Keratinocyte (primary cell): ENCODE data around the gene STX16. TPM values are rescaled to one million over a fixed set of nuclear protein-coding genes. Genes with fewer than 3 reads are reported as not detected.

Source experiments
- DNase-seq: peaks from one replicate; pipeline ENCODE4 v3.0.0-alpha.2; 2011; ENCODE audit warnings: low read depth, missing footprints, low spot score
- FAIRE-seq: peaks from 2 replicates; lab custom pipeline; 2011; peaks lifted over from hg19 to GRCh38; lab: Jason Lieb, UNC
- H2AFZ ChIP-seq: 2 replicates; pipeline ENCODE4 v1.6.0; 2012; ENCODE audit warnings: low read length, control low read depth, inconsistent platforms; ENCODE audit not compliant: control insufficient read depth
- H3K27ac ChIP-seq: 2 replicates; pipeline ENCODE4 v1.5.1; 2011; ENCODE audit warnings: low read length; ENCODE audit not compliant: control insufficient read depth, insufficient read depth
- H3K27me3 ChIP-seq: 3 replicates; pipeline ENCODE4 v1.6.0; 2011; ENCODE audit warnings: low read length; ENCODE audit not compliant: control insufficient read depth, insufficient read depth; ENCODE audit errors: extremely low read depth
- H3K36me3 ChIP-seq, 2 experiments: 2 replicates in 1 of 2; 3 replicates in 1 of 2; pipeline ENCODE4 v1.5.1; 2011; ENCODE audit warnings: low read length in 2 of 2, mild to moderate bottlenecking in 1 of 2; ENCODE audit not compliant: control insufficient read depth in 2 of 2, insufficient read depth in 2 of 2; ENCODE audit errors: extremely low read depth in 1 of 2
- H3K4me1 ChIP-seq: 3 replicates; pipeline ENCODE4 v1.5.1; 2011; ENCODE audit warnings: low read length; ENCODE audit not compliant: control insufficient read depth, insufficient read depth; ENCODE audit errors: extremely low read depth
- H3K4me2 ChIP-seq: 3 replicates; pipeline ENCODE4 v1.6.0; 2011; ENCODE audit warnings: low read depth, low read length; ENCODE audit not compliant: control insufficient read depth, insufficient read depth; ENCODE audit errors: extremely low read depth
- H3K4me3 ChIP-seq, 3 experiments: fragments of 200-600 bp in 1 of 3; sonication (generic) in 1 of 3; 2 replicates in 2 of 3; 3 replicates in 1 of 3; pipeline ENCODE4 v1.5.1; 2011 to 2016; ENCODE audit warnings: low read length in 3 of 3, mild to moderate bottlenecking in 3 of 3, control low read depth in 2 of 3, inconsistent platforms in 1 of 3, low read depth in 1 of 3, mixed read lengths in 1 of 3, mixed run types in 1 of 3, moderate library complexity in 1 of 3; ENCODE audit not compliant: control insufficient read depth in 2 of 3, insufficient read depth in 2 of 3; ENCODE audit errors: extremely low read depth in 1 of 3
- H3K79me2 ChIP-seq: 2 replicates; pipeline ENCODE4 v1.6.0; 2012; ENCODE audit warnings: low read length; ENCODE audit not compliant: control insufficient read depth, insufficient read depth
- H3K9ac ChIP-seq: 3 replicates; pipeline ENCODE4 v1.6.0; 2011; ENCODE audit warnings: low read length; ENCODE audit not compliant: control insufficient read depth, insufficient read depth; ENCODE audit errors: extremely low read depth
- H3K9me1 ChIP-seq: 3 replicates; pipeline ENCODE4 v1.6.0; 2011; ENCODE audit warnings: low read length; ENCODE audit not compliant: control insufficient read depth, insufficient read depth; ENCODE audit errors: extremely low read depth
- H3K9me3 ChIP-seq: 2 replicates; pipeline ENCODE4 v1.5.1; 2012; ENCODE audit warnings: low read depth, low read length; ENCODE audit not compliant: control insufficient read depth
- H4K20me1 ChIP-seq: 3 replicates; pipeline ENCODE4 v1.6.0; 2011; ENCODE audit warnings: low read length; ENCODE audit not compliant: control insufficient read depth, insufficient read depth; ENCODE audit errors: extremely low read depth
- EZH2 ChIP-seq: IDR thresholded peaks from one replicate; pipeline ENCODE4 v1.6.1; 2012; ENCODE audit warnings: inconsistent platforms, mild to moderate bottlenecking, low read length, moderate library complexity
- dilution Hi-C: fragments of 300-500 bp; cut with MboI; formaldehyde crosslinking; loops from one replicate; pipeline ENCODE4 v1.7.0; 2020; ENCODE audit warnings: low sequenced_read_pairs; ENCODE audit not compliant: extremely low pct_ligation_motif_present
- polyA plus RNA-seq, 5 experiments: library from polyadenylated mRNA; depleted of rRNA in 3 of 5; stranded (reverse) in 3 of 5; stranded (forward) in 1 of 5; unstranded in 1 of 5; fragments of >200 nt; gene quantifications; 1 replicate in 1 of 5; 2 replicates in 3 of 5; 3 replicates in 1 of 5; pipeline versions ENCODE4 v1.2.1 to v1.2.3, GENCODE V29; 2011 to 2012; ENCODE audit warnings: missing spikeins in 2 of 5, low read depth in 1 of 5, low replicate concordance in 1 of 5
- TF ChIP-seq, protein P1 (sequence below), 3 experiments: IDR thresholded peaks in 1 of 3; conservative IDR thresholded peaks in 1 of 3; optimal IDR thresholded peaks in 1 of 3; 2 replicates in 2 of 3; 3 replicates in 1 of 3; pipeline versions ENCODE3 to v1.5.1; 2011; ENCODE audit warnings: low read length in 3 of 3, mild to moderate bottlenecking in 3 of 3, moderate library complexity in 2 of 3, control low read depth in 1 of 3, inconsistent platforms in 1 of 3; ENCODE audit not compliant: insufficient read depth in 2 of 3; ENCODE audit errors: extremely low read depth in 1 of 3

STX16 gene
- polyA plus RNA-seq, 1 donor (not counting 4 experiments of a cell fraction or from before 2014, with no cell fraction given): 69.7 TPM

DNA sequence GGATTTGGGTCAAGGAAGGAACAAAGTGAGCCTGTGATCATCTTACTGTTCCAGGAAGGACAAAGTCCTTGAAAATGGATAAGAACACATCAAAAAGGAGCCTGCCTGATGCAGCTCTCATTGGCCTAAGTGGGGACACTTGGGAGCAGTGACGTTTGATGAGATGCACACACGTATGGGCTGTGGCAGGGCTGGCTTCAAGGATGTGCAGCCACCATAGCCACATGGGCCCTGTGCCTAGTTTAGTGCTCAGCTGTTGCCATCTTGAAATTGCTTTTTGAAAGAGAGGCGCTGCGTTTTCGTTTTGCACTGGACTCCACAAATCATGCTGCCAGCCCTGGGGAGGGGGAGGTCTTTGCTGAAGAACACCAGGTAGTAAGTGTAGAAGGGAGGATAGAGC lies 34.9 kb downstream of the STX16 start:
- no peaks in the 10 kb centered on the region for H3K79me2 ChIP-seq
- H3K9me3 ChIP-seq: no peaks in the 10 kb centered on the region
- H4K20me1 ChIP-seq: no peaks in the 10 kb centered on the region
- H3K27ac ChIP-seq: no peak overlapping the region
- DNase-seq: no peak
- TF ChIP-seq, protein P1, sequence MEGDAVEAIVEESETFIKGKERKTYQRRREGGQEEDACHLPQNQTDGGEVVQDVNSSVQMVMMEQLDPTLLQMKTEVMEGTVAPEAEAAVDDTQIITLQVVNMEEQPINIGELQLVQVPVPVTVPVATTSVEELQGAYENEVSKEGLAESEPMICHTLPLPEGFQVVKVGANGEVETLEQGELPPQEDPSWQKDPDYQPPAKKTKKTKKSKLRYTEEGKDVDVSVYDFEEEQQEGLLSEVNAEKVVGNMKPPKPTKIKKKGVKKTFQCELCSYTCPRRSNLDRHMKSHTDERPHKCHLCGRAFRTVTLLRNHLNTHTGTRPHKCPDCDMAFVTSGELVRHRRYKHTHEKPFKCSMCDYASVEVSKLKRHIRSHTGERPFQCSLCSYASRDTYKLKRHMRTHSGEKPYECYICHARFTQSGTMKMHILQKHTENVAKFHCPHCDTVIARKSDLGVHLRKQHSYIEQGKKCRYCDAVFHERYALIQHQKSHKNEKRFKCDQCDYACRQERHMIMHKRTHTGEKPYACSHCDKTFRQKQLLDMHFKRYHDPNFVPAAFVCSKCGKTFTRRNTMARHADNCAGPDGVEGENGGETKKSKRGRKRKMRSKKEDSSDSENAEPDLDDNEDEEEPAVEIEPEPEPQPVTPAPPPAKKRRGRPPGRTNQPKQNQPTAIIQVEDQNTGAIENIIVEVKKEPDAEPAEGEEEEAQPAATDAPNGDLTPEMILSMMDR (optimal IDR thresholded peaks at IDR 0.05 in 1 of 3, IDR thresholded peaks at IDR 0.05 in 1 of 3, conservative IDR thresholded peaks at IDR 0.05 in 1 of 3; ENCODE audit: extremely low read depth in 1 of 3, insufficient read depth in 2 of 3, low read length in 3 of 3): no peak
- TF ChIP-seq EZH2: no peak
- no peak for FAIRE-seq
- H3K36me3 ChIP-seq: no peaks in the 10 kb centered on the region
- H3K9me1 ChIP-seq: no peaks in the 10 kb centered on the region
- H3K9ac ChIP-seq: no peak overlapping the region
- no peaks in the 10 kb centered on the region for H3K4me1 ChIP-seq
- no peak overlapping the region for H3K4me3 ChIP-seq
- dilution Hi-C loops: no loop called here
- H3K27me3 ChIP-seq: no peaks in the 10 kb centered on the region
- H3K4me2 ChIP-seq: no peak overlapping the region
- no peak overlapping the region for H2AFZ ChIP-seq

DNA sequence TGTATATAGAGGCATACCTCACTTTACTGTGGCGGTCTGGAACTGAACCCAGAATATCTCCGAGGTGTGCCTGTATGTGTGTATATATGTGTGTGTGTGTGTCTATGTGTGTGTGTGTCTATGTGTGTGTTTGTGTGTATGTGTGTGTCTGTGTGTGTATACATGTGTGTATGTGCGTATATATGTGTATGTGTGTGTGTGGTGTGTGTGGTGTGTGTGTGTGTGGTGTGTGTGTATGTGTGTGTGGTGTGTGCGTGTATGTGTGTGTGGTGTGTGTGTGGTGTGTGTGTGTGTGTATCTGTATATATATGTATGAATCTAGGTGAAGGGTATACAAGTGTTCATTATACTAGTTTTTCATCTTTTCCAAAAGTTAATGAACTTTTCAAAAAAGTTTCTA lies 37.3 kb downstream of the STX16 start:
- Histone ChIP-seq H3K4me2 (no peak overlapping the region), H3K79me2 (no peaks in the 10 kb centered on the region), H3K27ac (no peak overlapping the region), H3K4me3 (no peak overlapping the region), H4K20me1 (no peaks in the 10 kb centered on the region), H3K9ac (no peak overlapping the region), H3K4me1 (peaks cover 5% of the 10 kb centered on the region), H2AFZ (no peak overlapping the region), H3K27me3 (no peaks in the 10 kb centered on the region), H3K9me3 (no peaks in the 10 kb centered on the region), H3K9me1 (no peaks in the 10 kb centered on the region), H3K36me3 (no peaks in the 10 kb centered on the region)
- DNase-seq (no peak), FAIRE-seq (no peak)
- dilution Hi-C loops: no loop called here
- TF ChIP-seq, protein P1 (optimal IDR thresholded peaks at IDR 0.05 in 1 of 3, IDR thresholded peaks at IDR 0.05 in 1 of 3, conservative IDR thresholded peaks at IDR 0.05 in 1 of 3; ENCODE audit: extremely low read depth in 1 of 3, insufficient read depth in 2 of 3, low read length in 3 of 3): no peak
- TF ChIP-seq EZH2: no peak
